IMR-90 (cell line): ENCODE data around the gene PLEKHA4.

Experiments used
- CTCF ChIP-seq: conservative IDR thresholded peaks from 2 replicates; pipeline ENCODE4 v1.5.1; 2012; ENCODE audit warnings: mild to moderate bottlenecking, low read depth, low read length, improper control_type of control experiment
- MAFK ChIP-seq: IDR thresholded peaks from 2 replicates; pipeline ENCODE4 v1.6.1; 2012; ENCODE audit warnings: low read depth, low read length, improper control_type of control experiment
- POLR2A ChIP-seq: IDR thresholded peaks from 2 replicates; pipeline ENCODE4 v1.6.1; 2012; ENCODE audit warnings: mild to moderate bottlenecking, low read depth, low read length

DNA sequence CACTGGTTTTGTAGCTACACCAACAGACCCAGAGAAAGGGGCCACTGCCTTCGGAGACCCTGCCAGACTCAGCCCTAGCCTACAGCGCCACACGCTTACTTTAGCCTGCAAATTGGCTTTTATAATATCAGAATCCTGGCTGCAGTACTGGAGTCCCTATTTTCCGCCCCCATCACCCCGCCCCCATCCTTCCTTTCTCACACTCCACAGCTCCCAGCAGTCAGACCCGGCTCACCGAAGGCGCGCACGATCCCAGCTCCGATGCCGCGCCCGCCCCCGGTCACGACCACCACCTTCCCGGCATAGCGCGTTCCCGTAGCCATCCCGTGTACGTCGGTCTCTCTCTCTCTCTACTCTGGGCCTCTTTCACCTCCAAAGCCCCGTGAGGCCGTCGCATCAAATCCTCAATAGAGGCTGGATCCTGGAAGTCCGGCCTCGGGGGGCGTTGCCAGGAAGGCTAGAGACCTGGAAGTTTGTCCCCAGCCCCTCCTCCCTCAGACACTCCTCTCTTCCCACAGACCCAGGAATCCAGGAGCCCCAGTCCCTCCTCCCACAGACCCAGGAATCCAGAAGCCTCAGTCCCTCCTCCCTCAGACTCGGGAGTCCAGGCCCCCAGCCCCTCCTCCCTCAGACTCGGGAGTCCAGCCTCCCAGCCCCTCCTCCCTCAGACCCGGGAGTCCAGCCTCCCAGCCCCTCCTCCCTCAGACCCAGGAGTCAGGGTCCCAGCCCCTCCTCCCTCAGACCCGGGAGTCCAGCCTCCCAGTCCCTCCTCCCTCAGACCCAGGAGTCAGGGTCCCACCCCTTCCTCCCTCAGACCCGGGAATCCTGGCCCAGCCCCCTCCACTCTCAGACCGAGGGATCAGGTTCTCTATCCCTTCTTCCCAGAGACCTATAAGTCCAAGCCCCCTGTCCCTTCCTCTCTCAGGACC is 32.1 kb downstream of the PLEKHA4 start, which contains the start of gene HSD17B14:
- no peak for TF ChIP-seq MAFK
- no peak for TF ChIP-seq POLR2A
- no peak for TF ChIP-seq CTCF
